Frontal cortex (tissue), 4 donors: ENCODE results near the gene CWC22. TPM values are rescaled to one million over a fixed set of nuclear protein-coding genes. Genes with fewer than 3 reads are reported as not detected.
"Not testable (repeated sequence)": the region's sequence is repeated elsewhere in the genome, so short reads cannot be mapped to it uniquely, and the experiment has no call there.

Experiments
- DNase-seq, 2 donors: peaks; one replicate each; pipeline ENCODE4 v3.0.0; 2012; ENCODE audit warnings: low spot score in 2 of 2
- FAIRE-seq: peaks from 2 replicates; lab custom pipeline; 2012; peaks lifted over from hg19 to GRCh38; lab: Jason Lieb, UNC
- total RNA-seq: library from RNA; depleted of rRNA; stranded (reverse); fragments of >200 nt; gene quantifications from one replicate; pipeline ENCODE4 v1.2.3, GENCODE V29; 2014
- donor health status: control.
- donor health status: control.
- donor health status: control.

The CWC22 gene
- total RNA-seq, 1 donor from 2014 or later = 26.1 TPM

- FAIRE-seq (no peak), DNase-seq (no peak)
Observed at GRCh38 chr2:179954026-179954425, 53.1 kb downstream of the CWC22 start.

DNA sequence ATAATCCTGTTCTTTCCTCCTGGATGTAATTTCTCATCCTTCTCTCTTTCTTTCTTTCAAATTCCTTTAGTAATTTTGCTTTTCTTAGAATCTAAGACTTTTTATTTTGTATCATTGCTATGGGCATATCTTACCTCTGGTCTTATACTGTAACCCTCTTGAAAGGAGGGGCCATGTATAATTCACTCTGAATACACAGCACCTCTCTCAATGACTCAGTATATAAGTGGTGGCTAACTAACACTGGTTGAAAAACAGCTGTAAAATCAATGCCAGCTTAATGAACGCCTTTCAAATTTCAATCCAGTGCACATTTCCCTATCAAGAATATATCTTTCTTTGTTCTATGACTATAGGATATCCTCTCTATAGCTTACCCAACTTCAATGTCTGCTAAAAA is 53.7 kb downstream of the CWC22 start:
- DNase-seq (no peak), FAIRE-seq (no peak)

DNA sequence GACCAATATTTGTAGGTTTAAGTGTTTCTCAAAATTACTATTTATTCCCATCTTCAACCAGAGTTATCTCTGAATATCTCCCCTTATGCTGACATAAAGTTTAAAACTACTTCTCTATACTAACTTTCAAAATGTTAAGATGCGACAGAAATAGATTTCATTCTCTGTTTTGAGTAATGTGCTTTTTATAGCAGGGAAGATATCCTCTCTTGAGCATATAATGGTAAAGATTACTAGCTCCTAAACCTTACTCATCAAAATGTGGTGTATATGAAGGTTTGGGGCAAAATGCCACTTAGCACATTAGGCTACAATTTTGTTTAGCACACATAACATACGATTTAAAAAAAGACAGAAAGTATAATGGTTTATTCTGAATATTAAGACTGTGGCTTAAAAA is 54.4 kb downstream of the CWC22 start:
- no peak for DNase-seq
- no peak for FAIRE-seq

DNA sequence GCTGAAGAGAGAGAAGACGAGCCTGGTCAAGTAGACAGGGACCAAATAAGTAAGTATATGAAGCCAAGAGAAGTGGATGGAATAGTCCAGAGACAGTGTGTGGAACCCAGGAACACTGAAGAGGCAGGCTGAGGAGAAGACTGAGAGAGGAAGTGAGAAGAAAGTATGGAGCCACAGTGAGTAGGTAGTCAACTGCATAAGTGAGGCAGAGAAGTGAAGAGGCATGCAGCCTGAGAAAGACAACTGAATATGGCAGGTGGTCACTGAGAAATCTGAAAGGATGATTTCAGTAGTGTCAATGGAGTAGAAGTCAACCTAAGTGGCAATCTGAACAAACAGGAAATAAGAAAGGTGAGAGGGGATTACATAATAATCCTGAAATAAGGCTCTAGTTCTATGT is 55.4 kb downstream of the CWC22 start:
- FAIRE-seq (no peak), DNase-seq (no peak)

- no peak for FAIRE-seq
- DNase-seq = no peak
Observed at GRCh38 chr2:179950391-179950790, 56.7 kb downstream of the CWC22 start.

DNA sequence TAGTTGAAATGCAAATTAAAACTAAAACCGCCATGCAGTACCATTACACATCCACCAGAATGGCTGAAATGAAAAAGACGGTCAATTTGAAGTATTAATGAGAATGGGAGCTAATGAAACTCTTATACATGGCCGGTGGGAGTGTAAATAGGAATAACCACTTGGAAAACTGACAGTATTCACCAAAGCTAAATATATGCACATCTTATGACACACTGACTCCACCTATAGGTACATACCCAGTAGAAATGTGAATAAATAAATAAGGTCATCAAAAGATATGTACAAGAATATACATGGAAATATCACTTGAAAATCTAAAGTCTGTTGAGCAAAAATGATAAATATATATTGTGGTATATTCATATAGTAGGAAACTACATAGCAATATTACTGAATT is 57.7 kb downstream of the CWC22 start:
- DNase-seq = no peak
- no peak for FAIRE-seq

- FAIRE-seq = no peak
- no peak for DNase-seq
Observed at GRCh38 chr2:179948058-179948457, 59.0 kb downstream of the CWC22 start.

- FAIRE-seq (no peak), DNase-seq (no peak)
Observed at GRCh38 chr2:179946810-179947615, 60.1 kb downstream of the CWC22 start.

- DNase-seq (no peak), FAIRE-seq (no peak)
Observed at GRCh38 chr2:179946346-179946745, 60.8 kb downstream of the CWC22 start.

DNA sequence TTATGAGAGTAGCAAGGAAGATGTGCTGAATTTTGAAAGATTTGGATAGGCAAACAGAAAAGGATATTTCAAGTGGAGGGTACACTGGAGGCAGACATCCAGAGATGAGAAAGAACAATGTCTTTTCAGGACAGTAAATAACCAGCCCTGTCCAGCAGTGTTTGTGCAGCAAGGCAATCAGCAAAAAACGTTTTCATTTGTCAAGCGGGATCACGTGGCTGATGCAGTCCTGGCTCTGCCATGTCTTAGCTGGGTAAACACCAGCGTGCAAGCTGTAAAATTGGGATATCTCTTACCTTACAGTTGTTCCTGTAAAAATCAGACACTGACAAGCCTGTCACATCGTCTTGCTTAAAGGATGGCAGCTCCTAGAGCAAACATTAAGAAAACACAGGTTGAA is 67.8 kb downstream of the CWC22 start:
- no peak for DNase-seq
- no peak for FAIRE-seq

- DNase-seq (no peak), FAIRE-seq (no peak)
Observed at GRCh38 chr2:179938026-179938425, 69.1 kb downstream of the CWC22 start.

DNA sequence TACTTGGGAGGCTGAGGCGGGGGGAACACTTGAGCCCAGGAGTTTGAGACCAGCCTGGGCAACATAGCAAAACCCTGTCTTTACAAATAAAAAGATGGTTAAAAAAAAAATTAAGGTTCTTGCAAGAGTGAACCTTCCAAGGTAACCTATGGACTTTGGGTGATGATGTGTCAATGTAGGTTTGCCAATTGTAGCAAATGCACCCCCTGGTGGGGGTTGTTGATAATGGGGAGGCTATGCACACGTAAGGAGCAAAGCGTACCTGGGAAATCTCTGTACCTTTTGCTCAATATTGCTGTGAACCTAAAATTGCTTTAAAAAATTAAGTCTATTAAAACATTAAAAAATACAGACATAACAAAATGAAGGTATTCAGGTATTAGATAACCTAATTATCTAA is 70.4 kb downstream of the CWC22 start:
- DNase-seq (no peak), FAIRE-seq (no peak)

DNA sequence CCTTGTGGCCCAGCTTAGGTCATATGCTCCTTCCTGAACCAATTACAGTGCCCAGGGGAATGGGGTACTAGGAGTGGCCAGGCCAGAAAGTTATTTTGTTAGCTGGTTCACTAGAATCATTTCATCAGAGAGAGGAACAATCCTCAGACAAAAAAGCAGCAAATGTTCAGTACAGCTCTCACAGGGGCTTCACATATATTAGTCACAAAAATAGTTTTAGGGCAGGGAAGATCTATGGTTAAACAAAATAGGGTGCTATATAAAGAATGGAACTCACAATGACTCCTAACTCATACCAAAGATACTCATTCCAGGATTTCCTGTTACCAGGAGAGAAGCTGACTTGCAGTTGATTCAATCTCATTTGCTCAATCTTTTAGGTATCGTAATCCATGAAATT is 71.0 kb downstream of the CWC22 start:
- DNase-seq = no peak
- no peak for FAIRE-seq

DNA sequence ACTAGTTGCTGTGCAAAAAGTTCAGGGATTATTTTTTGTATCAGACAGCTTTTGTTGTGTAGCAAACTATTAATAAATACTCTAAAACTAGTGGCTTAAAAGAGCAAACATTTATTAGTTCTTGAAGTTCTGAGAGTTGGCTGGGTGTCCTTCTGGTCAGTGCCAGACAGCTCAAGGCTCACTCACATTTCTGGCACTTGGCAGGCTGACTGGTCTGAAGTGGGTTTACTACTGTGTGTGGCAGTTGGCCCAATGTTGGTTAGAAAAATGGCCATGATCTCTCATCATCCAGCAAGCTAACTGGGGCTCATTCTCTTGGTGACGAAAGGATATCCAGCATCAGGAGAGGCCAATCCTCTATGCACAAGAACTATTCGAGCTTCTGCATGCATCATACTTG is 74.3 kb downstream of the CWC22 start:
- FAIRE-seq (no peak), DNase-seq (no peak)

- DNase-seq (no peak), FAIRE-seq (no peak)
Observed at GRCh38 chr2:179931502-179931901, 75.6 kb downstream of the CWC22 start.

DNA sequence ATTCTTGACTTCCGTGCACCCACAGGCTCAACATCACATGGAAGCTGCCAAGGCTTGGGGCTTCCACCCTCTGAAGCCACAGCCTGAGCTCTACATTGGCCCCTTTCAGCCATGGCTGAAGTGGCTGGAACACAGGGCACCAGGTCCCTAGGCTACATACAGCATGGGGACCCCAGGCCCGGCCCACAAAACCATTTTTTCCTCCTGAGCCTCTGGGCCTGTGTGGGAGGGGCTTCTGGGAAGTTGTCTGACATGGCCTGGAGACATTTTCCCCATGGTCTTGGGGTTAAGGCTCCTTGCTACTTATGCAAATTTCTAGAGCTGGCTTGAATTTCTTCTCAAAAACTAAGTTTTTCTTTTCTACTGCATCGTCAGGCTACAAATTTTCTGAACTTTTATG is 77.1 kb downstream of the CWC22 start:
- FAIRE-seq, DNase-seq: not testable (repeated sequence)

- DNase-seq (no peak), FAIRE-seq (no peak)
Observed at GRCh38 chr2:179927041-179927440, 80.1 kb downstream of the CWC22 start.

GRCh38 chr2:179925713-179926112 is 81.4 kb downstream of the CWC22 start:
- FAIRE-seq (no peak), DNase-seq (no peak)

DNA sequence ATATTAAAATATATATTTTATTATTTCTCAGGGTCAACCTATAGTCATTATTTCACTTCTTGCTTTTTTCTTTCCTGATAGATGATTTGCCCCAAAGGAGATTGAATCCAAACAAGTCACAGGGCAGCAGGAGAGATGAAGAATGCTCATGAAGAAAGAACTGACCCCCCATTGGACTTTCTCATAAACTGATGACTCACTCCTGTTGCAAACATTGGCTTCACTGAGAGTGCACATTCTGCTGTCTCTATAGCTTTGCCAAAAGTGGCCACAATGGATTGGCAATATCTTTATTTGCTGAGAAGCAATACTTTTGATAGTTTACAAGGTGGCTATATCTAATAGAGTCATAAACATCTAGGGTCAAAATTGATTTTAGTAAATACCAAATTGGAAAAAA is 89.8 kb downstream of the CWC22 start:
- DNase-seq (no peak), FAIRE-seq (no peak)

GRCh38 chr2:179915395-179915992 is 91.6 kb downstream of the CWC22 start:
- FAIRE-seq (no peak), DNase-seq (no peak)

DNA sequence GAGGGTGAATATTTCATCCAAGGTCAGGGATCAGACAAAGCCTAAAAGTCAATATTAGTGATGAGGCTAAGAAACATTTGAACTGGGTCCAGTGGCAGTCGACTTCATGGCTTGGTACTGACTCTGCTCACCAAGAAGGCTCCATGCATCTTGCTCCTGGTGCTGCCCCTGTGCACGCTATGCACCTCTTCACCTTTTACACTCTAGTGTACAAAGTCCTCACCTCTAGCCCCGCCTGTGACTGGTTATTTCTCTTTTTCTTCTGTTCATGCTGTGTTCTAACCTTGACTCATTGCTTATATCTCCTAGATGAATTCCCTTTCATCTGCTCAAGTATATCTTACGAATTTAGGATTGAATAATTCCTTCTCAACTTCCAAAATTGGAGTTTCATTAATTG is 93.3 kb downstream of the CWC22 start:
- DNase-seq = no peak
- no peak for FAIRE-seq

GRCh38 chr2:179911569-179911968 is 95.5 kb downstream of the CWC22 start:
- FAIRE-seq (no peak), DNase-seq (no peak)
